CD4-positive, alpha-beta T cell treated with Interleukin-1 beta for 1 hour (primary cell): ENCODE results near the gene ACTL8.

Experiments used
- DNase-seq, 2 donors: peaks; one replicate each; pipeline ENCODE4 v3.0.0-alpha.2; 2020 to 2022

Gene ACTL8

DNA sequence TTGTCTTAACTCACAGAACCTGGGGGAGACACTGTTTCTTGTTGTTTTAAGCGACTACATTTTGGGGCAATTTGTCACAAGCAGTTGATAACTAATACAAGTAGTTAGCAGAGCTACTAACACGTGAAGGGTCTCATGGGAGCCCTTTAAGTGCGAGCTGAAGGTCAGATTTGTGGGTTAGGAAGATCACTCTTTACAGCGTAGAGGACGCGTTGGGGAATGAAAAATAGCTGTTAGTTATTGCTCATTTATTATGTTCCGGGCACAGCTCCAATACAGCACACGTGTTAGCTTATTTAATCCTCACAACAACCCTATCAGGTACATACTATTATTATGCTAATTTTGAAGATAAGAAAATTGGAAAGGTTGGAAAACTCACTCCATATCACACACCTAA lies 95.9 kb downstream of the ACTL8 start:
- no peak for DNase-seq

DNA sequence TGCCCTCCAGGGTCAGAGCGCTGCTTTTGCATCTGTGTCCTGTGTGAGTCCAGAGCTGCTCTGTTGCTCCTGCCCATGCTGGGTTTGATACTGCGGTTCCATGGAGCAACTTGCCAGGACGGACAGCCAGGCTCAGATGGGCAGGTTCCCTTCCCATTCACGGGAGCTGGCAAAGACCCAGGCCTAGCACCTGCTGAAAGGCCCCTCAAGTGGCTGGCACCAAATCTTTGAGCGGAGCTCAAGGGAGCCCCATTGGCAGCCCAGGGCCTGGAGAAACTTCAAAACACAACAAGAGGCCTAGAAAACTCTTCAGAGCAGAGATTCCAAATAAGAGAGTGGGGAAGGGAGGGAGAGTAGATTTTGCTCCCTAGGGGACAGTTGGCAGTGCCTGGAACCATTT lies 97.2 kb downstream of the ACTL8 start:
- DNase-seq, result no peak

DNA sequence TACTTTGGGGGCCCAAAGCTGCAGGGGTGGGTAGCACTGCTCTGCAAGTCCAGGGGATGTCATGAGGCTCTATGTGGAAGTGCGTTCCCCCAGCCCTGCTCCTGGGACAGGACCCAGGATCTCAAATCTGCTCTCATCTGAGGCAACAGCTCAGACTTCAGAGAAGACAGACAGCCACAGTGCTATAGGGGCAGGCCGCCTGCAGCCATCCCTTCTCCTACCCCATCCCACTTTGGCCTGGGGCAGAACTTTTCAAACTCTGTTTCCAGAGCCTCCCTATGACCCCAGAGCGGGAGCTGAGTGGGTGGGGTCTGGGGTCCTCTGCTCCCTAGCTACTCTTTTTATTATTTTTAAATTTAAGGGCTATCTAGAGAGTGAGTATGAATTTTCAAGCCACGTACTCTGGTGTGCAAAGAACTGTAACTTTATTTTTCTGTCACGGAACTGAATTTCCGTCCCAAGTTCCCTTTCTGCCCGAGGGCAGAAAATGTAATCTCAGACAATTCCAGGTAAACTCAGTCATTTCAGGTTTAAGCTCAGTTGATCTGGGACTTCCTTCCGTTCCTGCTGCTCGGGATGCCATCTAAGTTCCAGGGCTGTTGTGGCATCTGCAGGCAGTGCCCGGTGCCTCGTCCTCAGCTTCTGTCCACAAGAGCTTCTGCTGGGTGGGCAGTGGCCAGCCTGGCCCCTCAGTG lies 98.3 kb downstream of the ACTL8 start:
- no peak for DNase-seq

DNA sequence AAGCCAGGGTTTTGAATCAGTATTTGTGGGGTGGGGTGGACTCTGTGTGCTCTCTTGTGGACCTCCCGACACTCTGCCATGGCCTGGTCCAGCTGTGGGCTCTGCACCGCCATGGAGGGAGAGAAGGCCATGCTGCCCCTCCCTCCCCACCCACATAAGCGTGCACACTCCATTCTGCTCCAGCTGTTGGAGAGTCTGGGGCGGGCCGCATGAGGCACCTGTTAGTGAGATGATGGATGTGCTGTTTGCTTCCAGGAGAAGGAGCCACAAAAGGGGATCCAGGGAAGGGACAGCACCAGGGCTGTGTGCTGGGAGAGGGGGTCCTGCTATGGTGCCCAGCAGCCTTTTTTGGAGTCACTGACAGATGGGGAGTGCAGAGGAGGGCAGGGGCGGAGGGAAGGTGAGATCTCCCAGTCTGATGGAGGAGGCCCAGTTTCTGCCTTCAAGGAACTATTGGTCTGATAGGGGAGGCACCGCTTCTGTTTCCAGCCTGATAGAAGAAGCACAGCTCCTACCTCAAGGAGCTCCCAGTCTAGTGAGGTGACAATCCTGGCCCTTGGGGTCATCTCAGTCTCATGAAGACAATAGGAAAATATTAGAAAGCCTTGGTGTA lies 101.5 kb downstream of the ACTL8 start:
- no peak for DNase-seq

DNA sequence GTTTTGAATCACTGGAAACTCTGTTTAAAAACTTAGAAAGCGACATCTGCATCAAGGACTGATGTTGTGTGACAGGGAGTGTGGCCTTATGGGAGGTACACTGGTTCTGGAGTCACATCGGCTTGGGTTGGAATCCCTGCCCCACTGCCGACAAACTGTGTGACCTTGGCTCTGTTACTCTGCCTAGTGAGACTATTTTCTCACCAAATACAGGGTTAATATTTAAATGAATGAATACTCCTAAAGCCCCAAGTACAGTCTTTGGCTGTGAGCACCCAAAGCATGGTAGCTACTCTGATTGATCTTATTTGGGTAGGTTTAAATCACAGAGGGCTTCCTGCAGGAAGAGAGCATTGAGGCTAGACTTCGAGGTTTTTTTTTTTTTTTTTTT lies 102.0 kb downstream of the ACTL8 start:
- no peak for DNase-seq

DNA sequence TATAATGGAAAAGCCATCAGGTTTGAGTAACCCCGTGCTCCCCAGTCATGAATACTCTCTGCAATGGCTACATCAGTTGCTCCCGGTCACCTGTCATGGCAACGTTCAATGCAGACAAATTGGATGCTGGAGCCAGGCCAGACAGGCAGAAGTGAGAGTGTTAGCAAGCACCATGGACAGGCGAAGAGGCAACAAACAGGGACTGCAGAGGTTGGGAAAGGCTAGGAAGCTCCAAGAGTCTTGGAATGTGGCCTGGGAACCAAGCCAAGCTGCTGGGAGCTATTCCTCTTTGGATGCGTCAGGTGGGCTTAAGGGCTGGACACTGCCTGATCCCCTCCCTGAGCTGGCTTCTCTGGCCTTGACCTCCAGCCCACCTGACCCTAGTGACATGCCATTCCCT lies 102.9 kb downstream of the ACTL8 start:
- DNase-seq, result no peak

DNA sequence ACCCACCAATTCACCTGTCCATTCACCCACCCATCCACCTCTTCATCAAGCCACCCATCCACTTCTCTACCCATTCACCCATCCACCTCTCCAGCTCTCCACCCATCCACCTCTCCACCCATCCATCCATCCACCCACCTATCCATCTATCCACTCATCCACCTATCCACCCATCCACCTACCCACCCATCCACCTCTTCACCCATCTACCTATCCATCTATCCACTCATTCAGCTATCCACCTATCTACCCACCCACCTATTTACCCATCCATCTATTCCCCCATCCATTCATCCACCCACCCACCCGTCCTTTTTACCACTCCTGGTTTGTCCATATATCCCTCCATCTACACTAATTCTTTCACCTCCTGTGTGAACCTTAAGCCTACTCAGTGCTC lies 105.7 kb downstream of the ACTL8 start:
- no peak for DNase-seq

DNA sequence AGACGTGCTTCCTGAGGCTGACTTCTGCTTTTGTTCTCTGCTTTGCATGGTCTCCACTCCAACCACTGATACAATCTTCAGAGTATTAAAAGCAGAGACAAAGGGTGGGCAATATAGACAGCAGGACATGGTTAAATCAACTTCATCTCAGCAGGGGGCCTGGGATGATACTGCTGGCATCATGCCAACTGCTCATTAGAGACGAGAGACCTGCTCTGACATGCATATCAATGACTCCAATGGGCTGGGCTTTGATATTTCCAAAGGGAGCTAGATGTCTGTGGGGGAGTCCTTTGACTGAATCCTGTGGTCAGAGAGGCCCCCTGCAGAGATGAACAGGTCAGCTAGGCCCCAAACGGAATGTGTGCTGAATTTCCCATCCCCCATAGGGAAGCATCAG lies 106.6 kb downstream of the ACTL8 start:
- DNase-seq, result no peak

DNA sequence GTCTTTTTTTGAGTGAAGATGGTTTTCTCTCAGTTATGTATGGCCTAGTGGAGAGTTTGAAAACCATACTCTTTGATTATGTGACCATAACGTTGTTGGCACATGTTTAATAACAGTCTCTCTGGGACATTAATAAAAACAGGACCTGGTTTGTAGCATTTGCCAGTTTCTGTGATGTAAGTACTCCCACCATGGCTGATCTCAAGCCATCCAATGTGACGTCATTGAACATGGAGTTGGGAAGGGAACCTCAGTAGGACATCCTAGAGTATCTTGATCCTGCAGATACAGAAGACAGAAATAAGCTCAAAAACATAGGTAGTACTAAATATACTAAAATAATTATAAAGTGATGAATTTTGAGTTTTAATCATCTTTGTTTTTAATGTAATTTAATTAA lies 107.0 kb downstream of the ACTL8 start:
- DNase-seq, result no peak

DNA sequence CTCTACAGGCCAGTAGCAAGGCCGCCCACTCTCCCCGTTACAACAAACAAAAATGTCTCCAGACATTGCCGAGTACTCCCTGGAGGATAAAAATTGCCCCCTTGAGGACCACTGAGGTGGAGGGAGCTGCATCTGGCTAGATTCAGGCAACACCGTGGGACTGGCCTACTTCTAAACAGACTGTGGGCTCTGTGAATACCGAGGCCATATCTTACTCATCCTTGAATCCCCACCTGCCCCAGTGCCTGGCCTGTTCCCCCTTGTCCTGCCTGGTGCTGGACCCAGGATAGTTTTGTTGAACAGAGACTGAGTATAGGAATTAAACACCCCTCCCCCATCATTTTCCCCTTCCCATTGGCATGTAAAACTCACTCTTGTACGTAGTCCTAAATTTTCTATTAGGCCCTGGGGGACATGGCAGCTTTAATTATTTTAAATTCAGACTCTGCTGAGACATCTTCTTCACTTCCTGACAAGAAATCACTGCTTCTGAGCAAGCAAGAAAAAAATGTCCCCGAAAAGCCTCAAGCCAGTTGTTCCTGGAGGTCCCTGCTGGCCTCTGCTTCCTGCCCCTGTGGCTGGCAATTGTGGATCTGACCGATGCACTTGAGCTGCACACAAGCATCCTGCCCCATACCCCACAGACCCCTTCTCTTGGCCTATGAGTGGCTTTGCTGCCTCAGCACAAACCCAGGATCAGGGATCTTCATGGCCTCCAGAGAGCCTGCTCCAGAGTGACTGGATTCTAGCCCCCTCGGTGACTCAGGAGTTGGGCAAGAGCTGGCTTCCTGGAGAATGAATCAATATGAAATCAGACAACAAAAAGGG lies 111.0 kb downstream of the ACTL8 start:
- no peak for DNase-seq

DNA sequence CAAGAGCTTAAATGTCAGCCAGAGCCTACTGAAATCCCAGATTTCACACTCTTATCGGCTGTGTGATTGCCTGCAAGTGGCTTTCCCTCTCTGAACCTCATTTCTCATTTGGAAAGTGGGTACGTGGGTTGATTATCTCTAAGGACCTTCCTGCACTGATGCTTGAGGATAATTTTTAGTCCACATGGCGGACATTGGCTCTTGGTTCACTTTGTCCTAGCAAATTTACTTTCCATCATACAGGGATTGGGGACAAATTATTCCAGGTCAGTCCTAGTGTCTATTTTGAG lies 111.6 kb downstream of the ACTL8 start:
- DNase-seq, result no peak

DNA sequence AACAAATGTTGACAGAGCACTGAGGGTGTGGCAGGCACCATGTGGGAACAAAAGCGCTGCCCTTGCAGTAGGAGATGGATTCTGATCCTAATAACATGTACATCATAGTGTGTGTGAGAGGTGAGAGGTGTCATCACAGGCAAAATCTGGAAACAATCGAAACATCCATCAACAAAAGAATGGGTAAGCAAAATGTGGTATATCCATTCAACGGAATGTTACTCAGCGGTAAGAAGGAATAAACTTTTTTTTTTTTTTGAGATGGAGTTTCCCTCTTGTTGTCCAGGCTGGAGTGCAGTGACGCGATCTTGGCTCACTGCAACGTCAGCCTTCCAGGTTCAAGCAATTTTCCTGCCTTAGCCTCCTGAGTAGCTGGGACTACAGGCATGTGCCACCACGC lies 112.3 kb downstream of the ACTL8 start:
- no peak for DNase-seq

DNA sequence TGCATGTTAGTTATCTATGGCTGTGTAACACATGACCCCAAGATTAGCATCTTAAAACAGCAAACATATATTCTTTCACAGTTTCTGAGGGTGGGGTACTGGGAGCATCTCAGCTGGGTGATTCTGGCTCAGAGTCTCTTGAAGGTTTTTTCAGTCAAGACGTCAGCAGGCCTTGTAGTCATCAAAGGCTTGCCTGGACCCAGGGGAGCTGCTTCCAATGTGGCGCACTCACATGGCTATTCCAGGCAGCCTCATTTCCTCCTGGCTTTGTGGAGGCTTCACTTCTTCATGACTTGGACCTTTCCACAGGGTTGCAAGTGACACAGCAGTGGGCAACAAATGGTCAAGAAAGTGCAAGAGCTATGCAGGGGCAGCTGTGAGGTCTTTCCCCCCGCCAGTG lies 114.7 kb downstream of the ACTL8 start:
- DNase-seq, result no peak

DNA sequence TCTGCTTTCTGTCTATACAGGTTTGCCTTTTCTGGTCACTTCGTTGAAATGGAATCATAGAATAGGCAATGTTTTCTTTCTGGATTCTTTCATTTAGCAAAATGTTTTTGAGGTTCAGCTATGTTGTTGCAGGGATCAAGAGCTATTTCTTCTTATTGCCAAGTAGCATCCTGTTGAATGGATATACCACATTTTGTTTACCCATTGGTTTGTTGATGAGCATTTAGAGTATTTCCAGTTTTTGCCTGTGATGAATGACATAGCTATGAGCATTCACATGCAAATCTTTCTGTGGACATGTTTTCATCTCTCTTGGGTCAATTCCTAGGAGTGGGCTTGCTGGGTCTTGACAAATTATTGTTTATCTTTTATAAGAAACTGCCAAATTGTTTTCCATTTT lies 115.5 kb downstream of the ACTL8 start:
- no peak for DNase-seq

DNA sequence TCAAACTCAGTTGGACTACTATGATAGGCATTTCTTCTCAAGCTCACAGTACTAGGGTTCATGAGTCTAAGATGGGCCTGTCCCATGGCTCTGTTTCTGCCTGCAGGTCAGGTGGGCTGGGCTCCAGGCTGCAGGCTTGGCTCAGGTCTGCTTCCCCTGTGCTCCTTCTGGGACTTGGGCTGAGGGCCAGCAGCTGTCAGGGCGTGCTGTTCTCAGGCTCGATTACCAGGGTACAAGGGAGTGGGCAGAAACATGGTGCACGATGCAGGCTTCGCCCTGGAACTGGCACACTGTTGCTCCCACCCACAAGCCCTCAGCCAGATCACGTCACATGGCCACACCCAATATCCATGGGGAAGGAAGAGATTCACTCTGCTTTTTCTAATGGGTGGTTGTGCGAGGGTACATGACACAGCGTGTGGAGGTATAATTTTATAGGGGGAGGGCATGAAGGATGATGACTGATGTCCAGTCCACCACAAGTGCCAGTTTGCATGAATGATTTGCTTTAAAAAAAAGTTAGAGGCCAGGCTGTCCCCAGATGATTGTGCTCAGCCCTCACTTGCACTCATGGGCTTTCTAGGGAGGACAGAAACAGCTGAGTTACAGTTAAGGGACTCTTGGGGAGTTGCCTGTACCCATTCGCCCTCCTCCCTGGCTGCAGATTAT lies 118.0 kb downstream of the ACTL8 start:
- DNase-seq, result no peak

DNA sequence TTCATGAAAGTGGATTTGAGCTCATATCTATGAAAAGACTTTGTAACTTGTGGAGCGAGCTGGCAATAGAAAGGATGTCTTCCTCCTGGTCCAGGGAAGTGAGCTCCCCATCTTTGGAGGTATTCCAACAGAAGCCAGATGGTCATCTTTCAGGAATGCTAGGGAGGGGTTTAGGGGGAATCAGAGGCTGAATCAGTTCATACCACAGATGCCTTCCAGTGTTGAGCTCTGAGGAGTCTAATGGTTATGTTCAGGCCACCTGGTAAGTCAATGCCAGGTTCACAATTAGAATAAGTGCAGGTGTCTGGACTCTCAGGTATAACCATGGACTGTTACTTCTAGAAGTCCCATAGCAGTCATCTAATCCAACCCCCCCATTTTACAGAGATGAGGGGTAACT lies 119.1 kb downstream of the ACTL8 start:
- DNase-seq, result no peak

DNA sequence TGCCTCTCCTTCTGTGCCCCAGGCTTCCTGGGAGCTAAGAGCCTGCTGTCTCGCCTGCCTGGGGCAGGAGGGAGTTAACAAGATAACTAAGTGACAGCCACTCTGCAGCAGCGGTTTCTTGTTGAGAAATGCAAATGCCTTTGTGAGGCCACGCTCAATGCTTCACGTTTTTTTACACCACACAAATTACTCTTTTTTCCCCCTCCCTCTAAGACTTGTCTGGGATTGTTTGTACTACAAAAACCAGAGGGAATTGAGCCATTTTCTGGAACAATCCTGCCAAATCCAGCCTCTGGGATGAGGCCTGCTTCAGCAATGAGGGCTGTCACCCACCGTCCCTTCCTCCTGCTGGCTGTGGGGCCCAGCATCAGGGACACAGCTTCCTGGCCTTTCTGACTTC lies 119.6 kb downstream of the ACTL8 start:
- no peak for DNase-seq

DNA sequence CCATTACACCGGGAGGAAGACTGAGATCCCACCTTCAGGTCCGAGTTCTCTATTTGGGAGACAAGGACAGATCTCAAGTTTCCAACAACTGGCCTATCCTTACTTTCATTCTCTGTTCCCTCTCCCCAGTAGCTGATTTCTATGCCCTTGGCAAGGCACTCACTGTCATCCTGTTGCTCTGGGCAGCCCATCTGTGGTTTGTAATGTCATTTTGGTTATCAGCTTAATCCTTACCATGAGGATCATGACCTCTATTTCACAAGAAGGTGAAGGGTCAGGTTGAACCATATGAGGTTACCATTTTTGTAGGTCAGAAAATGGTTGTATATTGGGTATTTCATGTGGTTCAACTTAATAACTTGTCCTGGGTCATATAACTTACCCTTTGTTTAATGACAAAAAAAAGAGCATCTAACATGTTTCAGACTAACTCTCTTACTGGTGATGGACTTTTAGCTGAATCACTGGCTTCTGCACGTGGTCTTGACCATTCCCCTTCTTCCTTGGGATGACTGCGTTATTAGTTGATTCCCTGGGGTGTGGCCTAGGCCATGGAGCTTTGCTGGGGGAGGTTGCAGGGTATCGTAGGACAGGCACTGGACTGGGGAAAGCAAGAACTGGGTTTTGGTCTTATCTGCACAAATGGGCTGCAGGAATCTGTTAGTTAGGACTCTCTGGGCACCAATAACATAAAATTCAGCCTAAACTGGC lies 120.2 kb downstream of the ACTL8 start:
- DNase-seq, result no peak

DNA sequence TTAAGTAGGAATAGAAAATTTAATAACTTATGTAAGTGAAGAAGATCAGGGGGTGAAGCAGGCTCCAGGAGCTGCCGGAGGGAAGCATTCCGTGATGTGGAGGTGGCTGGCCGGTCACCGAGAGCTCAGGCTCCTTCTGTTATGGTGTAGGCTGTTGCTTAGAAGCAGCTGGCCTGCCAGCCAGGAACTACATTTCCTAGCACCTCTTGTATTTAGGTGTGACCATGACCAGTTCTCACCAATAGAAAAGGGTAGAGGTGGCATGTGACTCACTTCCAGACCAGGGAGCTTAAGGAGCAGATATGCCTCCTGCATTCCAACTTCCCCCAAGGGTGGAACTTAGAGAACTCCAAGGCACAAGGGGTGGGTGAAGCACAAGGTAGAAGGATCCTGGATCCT lies 120.7 kb downstream of the ACTL8 start:
- no peak for DNase-seq
